ENCODE measurements around the gene RAB17.

GRCh38 chr2:237540223-237540775 is 50.2 kb downstream of the RAB17 start:
- TF ChIP-seq, protein P1, sequence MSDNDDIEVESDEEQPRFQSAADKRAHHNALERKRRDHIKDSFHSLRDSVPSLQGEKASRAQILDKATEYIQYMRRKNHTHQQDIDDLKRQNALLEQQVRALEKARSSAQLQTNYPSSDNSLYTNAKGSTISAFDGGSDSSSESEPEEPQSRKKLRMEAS (IDR thresholded peaks at IDR 0.05; ENCODE audit: low read depth, low read length) = no peak
- no peak for TF ChIP-seq CTCF (IDR thresholded peaks at IDR 0.05; ENCODE audit: low read depth, low read length)
